Stimulated activated CD4-positive, alpha-beta T cell treated with anti-CD3 and anti-CD28 coated beads, Interleukin-15, amount 100 ng/mL, for 24 hours (primary cell): ENCODE measurements around the gene CD247.

Experiments
- DNase-seq: peaks from one replicate; pipeline ENCODE4 v3.0.0-alpha.2; 2020

The CD247 gene

DNA sequence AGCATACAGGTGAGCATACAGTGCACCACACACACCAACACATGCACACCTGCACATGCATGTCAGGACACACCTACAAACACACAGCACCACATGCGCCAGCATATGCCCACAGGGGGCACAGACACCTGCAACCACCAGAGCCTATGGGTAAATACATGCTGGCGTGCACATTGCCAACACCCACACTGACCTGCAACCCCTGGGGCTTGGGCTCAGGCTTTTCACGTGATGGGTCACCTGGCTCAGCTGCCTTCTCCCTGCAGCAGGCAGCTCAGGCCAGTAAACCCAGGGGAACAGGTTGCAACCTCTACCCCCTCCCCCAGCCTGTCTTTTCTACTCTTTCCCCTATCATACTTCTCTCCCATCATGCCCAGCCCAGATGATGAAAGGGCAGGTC is 8.1 kb downstream of the CD247 start:
- DNase-seq, result no peak

DNA sequence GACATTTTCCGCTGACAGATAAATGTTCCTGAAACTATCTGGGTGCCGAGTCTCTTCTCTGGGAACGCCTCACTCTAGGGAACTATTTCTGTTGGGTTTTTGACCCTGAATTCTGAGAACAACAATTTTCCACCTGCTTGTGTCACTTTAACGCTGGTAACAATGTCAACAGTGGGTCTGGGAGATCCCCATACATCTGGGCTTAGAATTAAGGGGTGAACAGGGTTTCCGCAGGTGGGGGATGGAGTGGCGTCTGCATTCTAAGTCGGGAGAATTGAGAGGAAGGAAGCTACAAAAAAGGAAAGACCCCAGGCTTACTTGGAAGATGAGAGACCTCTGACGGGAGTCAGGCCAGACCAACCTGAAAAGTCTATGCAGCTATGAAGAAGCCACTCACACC is 8.7 kb downstream of the CD247 start:
- no peak for DNase-seq

DNA sequence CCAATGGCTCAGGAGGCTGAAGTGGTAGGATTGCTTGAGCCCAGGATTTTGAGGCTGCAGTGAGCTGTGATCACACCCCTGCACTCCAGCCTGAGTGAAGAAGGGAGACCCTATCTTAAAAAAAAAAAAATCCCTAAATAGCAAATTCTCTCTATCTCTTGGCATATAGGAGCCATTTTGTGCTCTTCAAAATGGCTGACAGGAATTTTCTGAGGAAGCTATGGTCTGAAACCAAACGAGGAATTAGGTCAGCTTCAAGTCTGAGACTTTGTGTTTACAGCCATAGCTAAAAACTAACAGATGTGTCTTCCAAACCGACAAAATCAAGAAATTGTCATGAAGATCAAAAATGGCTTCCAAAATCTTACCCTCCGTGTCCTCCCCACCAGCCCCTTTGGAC is 10.6 kb downstream of the CD247 start:
- no peak for DNase-seq

DNA sequence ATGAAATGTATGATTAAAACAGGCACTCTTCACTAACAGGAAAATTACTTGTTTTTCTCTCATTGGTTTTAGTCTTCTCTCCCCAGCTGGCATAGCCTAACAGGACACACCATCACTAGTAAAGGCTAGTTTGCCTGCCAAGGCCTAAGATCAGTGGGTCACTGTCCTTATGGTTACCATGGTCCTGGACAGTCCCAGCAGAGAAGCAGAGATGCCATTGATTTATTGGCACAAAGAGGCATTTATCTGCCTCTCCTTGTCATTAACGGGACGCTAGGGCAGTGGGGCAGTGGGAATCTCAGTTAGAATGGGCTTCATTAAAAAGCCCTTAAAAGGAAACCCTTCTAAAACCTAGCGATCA is 13.9 kb downstream of the CD247 start:
- DNase-seq, result no peak

DNA sequence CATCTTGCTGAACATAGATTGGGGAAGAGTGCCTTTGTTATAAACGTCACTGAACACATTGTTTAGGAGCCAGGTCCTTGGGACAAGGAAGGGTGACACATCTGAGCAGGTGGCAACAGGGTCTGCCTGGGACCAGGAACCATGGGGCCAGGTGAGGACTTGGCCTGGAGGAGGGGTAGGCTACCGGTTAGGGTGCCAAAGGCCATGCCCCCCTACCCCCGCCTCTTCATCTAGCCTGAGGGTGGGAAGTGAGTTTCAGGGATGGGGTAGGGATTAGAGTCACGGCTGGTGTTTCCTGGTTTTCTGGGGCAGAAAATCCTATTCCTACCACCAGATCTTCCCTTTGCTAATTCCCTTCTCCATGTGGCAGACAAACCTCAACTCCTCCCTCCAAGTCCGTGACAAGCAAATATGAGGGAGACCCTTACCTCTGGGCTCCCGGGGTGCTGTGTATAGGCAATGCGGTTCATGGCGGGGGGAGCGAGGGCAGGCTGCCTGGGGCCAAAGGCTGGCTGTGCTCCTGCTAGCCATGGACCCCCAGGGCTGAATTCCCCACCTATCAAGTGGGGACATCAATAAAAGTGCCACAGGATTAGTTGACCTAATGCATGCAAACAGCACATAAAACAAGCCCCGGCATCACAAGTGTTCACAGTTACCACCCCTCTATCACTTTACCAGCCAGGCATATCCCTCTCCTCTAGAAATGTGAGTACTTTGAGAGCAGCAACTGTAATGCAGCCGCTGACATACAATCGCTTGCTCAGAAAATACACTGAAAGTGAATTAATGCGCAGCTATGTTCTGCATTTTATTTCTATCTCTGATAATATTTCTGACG is 14.5 kb downstream of the CD247 start:
- DNase-seq, result no peak

DNA sequence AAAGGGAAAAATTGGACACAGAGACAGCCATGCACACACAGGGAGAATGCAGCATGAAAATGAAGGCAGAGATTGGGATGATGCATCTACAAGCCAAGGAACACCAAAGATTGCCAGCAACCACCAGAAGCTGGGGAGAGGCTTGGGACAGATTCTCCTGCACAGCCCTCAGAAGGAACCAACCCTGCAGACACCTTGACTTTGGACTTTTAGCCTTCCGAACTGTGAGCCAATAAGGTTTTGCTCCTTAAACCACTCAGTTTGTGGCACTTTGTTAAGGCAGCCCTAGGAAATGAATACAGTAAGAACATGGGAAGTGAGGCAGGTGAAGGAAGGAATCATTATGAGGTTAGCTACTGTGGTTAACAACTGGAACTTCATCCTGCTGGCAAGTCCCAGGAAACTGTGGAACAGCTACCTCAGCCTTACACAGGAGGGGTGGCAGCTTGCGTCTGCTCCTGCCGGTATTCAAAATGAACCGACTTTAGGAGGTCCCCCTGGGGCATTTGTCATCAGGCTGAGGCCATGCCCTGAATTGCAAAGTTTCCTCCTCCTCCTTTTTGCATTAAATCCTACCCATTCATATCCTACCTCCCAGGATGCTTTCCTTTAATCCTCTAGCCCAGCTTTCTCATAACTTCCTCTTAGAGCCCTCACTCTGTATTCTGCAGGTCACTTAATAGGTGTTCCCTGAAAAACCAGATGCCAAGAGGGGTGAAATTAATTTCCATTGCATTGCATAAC is 15.4 kb downstream of the CD247 start:
- no peak for DNase-seq

DNA sequence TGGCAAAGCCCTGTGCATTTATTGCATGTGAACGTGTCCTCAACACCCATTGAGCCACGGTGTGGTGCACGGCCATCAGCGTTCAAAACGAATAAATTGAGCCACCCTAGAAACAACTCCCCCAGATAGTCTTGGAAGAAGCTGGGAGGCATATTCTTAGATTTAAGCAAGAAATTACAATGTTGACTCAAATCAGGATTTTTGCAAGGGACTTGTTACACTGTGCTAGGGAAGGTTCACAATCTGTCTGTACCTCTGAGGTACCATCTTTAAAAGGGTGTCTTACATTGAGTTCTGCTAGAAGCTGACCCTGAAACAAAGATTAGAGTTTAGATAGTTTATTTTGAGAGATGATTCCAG is 16.2 kb downstream of the CD247 start:
- no peak for DNase-seq

DNA sequence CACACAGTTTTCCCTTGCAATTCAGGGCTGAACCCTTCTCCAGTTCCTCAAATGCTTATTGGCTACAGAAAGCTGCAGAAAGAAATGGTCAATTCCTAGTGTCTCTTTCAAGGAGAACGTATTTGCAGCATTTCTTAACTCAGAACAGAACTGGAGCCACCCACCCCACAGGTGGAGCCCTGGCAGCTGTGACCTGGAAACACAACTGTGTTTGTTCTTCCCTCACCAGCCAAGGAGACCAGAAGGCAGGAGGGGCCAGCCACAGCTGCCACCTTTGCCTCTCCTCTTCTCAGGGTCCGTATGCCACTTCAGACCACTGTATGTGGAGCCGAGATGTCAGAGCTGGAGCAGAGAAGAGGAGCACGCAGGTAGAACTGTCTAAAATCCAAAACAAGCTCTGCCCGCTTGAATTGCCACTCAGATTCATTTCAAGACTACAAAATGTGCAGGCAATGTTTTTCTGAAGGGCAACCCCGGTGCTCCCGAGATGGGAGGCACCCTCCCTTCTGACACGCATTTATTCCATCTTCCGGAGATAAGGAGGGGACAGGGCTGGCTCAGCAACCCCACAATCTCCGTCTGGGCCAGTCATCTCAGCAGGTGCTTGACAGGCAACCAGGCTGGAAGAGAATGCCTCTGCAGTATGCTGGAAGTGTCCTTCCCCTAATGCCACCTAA is 16.7 kb downstream of the CD247 start:
- DNase-seq, result peak; percentile 81

DNA sequence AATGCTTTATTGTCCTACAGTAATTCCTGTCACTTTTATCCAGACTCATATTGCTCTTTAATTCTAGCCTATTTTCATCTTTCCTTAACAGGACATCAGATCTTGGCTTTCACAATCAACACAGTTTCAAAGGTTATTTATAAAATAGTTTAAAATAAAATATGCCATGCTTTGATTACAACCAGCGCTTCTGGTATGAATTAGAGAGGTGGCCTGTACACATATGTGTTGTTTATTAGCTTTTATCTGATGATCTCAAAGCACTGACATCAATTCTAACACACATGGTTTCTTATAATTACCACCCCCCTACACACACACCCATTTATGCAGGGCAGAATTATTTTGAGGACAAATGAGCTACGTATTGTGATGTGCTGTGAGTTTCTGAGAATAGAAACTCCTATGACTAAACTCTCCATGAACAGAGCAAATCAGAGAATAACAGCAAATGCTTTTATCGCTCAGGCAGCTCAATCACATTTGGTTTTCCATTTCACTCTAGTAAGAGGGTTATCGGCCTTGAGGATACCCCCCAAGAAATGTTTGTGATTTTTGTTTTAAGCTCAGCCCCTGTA is 18.0 kb downstream of the CD247 start:
- no peak for DNase-seq

DNA sequence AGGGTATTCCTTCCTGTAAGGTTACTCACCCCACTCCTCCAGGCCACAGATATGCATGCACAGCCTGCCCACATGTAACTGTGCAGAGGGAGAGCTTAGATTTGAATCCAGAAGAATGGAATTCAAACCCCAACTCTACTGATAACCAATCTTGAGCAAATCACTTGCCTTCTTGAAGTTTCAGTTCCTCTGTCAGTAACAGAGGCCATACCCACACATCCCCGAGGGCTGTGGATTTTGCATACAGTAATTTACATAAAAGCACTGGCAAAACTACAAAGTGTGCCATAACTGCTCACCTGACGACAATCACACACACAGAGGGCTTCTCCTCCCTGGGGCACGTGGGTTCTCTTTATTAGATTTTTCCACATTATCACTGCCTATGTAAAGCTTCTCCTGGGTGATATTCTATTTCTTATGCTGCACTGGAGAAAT is 18.6 kb downstream of the CD247 start:
- DNase-seq, result peak; percentile 61

DNA sequence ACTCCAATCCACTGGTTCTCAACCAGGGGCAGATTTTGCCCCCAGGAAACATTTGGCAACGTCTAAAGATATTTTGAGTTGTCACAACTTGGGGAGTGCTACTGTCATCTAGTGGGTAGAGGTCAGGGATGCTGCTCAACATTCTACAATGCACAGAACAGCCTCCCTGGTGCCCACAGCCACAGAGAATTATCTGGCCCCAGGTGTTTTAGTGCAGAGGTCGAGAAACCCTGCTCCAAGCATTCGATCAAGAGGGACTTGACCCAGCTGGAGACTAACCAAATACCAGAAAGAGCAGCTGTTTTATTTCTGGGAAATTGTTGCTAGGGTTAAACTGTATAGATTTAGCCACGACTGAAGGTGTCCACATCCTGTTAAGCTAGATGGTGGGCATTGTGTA is 19.2 kb downstream of the CD247 start:
- no peak for DNase-seq

DNA sequence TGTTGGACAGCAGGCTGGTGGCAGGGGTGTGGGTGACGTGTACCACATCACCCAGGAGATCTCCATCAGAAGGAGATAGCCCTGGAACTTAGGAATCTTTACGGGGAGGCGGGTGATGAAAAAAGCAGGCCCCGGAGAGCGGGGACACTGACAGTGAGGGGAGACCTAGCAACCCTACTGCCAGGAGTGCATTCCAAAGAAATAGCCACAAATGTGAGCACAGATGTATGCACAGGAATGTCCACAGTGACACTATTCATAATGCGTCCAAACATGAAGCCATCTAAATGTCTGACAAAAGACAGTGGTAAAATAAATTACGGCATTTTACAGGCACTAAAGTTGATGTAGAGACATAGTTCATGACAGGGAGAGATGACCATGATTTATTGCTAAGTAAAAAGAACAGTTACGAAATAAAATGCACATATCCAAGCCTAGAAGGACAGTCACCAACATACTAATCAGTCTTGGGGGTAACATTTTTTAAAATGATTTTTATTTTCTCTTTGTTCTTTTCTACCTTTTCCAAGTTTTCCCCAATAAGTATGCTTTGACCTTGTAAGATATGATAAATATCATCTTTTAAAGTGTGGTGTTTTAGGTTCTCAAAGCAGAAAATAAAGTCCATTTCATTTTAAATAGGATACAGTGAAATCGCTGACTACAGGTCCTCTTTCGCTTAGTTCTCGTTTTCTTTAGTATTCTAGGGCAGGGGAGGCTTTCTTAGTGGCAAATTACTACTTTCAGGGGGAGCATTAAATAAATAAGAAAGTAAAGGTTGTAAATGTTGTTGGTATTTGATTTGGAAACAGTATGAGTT is 21.3 kb downstream of the CD247 start:
- no peak for DNase-seq

DNA sequence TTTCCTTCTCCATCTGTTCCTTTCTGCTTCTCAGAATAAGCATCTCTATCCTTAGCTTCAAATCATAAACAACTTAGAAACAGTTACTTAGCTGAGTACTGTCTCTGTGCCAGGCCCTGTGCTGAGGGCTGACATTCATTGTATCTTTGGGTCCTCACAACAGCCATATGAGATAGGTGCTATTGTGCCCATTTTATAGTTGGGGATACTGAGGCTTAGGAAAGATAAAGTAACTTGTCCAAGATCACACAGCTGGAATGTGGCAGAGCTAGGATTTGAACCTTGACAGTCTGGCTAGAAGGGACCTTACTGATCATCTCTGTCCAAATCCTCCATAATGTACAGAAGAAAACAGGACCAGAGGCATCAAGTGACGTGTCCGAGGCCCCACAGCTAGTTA is 25.0 kb downstream of the CD247 start:
- no peak for DNase-seq

DNA sequence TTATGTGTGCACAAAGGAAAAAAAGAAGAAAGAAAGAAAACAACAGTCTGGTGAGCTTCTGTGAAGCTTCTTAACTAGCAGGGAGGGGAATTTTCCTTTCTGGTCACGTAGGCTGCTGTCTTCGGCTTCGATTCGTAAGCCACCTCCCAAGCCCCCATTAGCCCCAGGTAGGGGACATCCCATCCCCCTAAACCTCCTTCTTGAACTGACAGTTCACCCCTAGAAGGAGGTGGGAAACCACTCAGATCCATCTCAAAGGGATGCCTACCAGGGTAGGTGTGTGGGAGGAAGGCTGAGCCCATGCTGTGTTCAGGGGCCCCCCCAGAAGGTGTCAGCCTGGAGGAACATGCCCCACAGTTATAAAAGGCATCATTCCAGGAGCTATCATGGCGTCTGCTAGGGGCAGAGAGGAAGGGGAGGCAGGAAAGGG is 25.8 kb downstream of the CD247 start:
- DNase-seq, result peak; percentile 69

DNA sequence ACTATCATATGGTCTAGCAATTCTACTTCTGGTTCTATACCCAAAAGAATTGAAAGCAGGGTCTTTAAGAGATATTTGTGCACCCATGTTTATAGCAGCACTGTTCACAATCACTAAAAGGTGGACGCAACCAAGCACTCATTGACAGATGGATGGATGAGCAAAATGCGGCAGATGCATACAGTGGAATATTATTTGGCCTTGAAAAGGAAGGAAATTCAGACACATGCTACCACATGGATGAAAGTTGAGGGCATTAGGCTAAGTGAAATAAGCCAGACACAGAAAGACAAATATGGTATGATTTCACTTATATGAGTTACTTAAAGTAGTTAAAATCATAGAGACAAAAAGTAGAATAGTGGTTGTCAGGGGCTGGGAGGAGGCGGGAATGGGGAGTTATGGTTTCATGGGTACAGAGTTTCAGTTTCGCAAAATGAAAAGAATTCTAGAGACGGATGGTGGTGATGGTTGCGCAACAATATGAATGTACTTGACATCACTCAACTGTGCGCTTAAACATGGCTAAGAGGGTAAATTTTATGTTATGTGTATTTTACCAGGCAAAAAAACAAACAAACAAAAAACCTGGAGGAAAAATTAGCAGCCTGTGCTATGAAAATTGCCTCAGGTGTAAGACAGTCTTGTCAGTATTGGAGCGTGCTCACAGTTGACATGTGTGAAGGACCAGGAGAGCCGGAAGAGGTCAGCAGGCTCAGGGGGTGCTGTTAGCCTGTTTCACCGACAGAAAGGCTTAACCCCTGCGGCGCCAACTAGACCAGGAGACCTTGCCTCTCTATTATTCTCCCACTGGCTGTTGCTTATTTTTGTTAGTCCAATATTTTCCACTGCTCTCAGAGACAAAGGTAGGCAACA is 26.5 kb downstream of the CD247 start:
- peak; percentile 70 for DNase-seq

DNA sequence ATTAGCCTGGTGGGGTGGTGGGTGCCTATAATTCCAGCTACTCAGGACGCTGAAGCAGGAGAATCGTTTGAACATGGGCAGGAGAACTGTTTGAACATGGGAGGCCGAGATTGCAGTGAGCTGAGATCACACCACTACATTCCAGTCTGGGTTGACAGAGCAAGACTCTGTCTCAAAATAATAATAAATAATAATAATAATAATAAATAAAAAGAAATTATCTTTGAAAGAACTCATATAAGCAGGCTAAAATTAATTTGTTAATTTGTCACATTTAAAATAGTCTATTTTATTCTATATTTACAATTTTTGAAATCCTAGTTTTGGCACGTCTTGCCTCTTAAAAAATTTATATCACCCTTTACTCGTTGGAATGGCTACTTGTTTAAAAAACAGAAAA is 27.6 kb downstream of the CD247 start:
- DNase-seq, result no peak

DNA sequence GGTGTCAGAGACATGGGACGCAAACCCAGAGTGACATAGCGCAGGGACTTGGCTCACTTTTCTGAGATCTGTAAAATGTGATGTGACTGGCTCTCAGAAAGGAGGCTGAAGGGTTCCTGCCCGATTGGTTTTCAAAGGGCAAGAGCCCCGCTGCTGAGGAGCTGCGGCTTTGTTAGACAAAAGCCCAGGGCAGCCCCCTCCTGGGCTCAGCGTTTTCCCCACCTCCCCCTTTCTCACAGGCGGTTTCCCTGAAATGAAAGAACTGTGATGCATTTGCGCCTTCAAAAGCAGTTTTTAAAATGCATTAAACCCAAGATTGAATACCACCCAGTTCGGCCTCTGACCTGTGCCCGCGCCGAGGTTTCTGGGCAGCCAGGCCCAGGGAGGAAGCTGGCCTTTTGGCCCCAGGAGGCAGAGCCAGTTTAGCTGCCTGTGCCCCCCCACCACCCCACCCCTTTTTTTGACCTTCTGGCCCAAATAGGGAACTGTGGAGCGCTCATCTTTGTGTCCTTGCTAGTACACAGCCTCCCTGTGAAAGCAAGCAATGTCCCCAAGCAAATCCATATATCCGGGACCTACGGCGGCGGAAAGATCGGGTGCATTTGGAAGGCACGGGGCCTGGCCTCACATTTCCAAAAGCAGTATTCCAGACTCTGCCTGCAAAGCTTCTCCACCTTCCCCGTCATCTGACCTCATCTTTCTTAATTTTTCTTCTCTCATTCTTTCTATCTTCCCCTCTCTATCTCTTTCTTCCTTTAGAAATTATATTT is 28.6 kb downstream of the CD247 start:
- DNase-seq, result peak; percentile 67

DNA sequence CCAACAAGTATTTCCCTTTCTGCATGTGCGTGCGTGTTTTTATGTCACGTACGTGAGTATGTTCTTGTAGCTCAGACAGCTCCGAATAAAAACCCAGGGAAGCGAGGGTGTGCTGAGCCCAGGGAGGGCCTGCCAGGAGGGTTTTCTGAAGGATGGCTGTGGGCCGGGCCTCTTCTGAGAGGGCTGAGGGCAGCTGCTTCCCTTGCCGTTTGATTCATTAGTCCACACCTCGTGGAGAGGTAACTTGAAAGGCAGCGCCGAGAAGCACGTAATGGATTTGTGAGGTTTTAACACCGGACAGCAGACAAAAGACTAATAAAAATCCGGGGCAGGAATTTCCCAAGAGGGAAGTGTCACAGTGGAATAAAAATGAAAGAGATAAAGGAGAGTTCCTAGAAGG is 29.5 kb downstream of the CD247 start:
- DNase-seq, result no peak

DNA sequence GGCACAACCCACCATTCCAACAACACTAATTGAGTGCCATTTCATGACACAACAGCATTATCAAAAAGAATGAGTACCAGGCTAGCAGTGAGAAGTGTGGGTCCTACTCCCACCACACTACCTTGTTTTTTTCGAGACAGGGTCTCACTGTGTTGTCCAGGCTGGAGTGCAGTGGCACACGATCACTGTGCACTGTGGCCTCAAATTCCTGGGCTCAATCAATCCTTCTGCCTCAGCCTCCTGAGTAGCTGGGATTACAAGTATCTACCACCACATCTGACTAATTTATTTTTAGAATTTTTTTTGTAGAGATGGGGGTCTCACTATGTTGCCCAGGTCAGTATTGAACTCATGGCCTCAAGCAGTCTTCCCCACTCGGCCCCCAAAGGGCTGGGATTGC is 30.7 kb downstream of the CD247 start:
- DNase-seq, result no peak

DNA sequence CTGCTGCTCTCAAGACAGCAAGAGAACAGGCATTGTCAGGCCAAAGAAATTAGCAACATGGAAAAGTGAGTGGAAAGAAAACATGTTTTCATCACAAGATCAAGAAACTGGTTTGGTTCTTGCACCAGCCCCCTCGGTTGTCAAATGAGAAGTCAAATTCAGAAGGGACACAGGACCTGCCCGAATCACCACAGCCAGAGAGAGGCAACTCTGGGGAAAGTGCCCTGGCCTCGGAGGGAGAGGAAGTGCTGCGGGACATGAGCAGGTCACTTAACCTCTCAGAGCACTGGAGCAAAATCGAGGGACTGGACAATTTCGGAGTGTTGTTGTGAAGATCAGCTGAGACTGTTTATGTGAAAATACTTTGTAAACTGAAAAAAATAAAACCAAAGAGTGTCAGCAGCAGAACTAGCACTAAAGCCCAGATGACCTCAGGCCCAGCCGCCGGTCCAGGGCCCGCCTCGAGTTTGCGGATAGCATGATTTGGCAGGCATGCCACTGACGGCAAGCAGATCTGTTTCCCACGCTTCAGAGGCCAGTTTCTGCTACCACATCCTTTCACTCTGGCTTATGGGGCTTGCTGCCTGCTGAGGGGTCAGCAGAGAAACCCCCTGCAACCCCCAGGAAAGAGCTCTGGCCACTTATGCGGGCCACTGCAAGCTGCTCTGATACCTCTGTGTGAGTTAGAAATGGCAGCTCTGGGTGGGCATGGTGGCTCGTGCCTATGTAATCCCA is 32.1 kb downstream of the CD247 start:
- no peak for DNase-seq
